ENCODE measurements around the gene ARHGAP9.

ARHGAP9 gene

DNA sequence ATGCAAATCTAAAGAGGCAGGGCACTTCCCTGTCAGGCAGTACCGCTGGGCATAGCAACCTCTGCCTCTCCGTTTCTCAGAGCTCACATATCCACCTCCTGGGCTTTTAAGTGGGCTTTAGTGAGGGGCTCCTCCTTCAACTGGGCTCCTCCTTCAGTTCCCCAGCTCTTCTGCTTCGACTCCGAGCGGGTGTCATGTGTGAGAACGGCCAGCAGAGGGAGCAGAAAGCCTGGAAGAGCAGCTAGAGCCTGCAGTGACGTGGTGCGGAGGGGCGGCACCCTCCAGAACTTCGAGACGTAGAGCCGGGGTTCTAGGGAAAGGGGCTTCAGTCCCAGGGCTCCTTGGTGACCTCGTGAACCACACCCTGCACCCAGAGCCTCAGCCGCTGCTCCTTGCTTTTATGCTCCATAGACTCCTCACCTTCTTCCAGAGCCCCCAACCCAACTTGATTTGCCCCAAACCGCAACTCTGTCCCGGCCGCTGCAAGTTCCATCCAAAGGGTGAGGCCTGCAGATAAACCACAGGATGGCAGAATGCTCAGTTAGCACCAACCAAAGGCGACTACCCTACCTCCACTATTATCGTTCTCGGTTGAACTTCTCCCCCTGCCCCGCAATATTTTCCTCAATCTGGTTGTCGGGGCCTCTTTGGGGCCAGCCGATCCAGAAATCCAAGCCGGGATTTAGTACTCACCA lies 20.5 kb downstream of the ARHGAP9 start (continued):
- TF ChIP-seq, protein P1, sequence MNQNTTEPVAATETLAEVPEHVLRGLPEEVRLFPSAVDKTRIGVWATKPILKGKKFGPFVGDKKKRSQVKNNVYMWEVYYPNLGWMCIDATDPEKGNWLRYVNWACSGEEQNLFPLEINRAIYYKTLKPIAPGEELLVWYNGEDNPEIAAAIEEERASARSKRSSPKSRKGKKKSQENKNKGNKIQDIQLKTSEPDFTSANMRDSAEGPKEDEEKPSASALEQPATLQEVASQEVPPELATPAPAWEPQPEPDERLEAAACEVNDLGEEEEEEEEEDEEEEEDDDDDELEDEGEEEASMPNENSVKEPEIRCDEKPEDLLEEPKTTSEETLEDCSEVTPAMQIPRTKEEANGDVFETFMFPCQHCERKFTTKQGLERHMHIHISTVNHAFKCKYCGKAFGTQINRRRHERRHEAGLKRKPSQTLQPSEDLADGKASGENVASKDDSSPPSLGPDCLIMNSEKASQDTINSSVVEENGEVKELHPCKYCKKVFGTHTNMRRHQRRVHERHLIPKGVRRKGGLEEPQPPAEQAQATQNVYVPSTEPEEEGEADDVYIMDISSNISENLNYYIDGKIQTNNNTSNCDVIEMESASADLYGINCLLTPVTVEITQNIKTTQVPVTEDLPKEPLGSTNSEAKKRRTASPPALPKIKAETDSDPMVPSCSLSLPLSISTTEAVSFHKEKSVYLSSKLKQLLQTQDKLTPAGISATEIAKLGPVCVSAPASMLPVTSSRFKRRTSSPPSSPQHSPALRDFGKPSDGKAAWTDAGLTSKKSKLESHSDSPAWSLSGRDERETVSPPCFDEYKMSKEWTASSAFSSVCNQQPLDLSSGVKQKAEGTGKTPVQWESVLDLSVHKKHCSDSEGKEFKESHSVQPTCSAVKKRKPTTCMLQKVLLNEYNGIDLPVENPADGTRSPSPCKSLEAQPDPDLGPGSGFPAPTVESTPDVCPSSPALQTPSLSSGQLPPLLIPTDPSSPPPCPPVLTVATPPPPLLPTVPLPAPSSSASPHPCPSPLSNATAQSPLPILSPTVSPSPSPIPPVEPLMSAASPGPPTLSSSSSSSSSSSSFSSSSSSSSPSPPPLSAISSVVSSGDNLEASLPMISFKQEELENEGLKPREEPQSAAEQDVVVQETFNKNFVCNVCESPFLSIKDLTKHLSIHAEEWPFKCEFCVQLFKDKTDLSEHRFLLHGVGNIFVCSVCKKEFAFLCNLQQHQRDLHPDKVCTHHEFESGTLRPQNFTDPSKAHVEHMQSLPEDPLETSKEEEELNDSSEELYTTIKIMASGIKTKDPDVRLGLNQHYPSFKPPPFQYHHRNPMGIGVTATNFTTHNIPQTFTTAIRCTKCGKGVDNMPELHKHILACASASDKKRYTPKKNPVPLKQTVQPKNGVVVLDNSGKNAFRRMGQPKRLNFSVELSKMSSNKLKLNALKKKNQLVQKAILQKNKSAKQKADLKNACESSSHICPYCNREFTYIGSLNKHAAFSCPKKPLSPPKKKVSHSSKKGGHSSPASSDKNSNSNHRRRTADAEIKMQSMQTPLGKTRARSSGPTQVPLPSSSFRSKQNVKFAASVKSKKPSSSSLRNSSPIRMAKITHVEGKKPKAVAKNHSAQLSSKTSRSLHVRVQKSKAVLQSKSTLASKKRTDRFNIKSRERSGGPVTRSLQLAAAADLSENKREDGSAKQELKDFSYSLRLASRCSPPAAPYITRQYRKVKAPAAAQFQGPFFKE (tag by site-specific recombination; IDR thresholded peaks at IDR 0.05; ENCODE audit: borderline replicate concordance), result no peak
- TF ChIP-seq ZNF311 (tag by site-specific recombination; IDR thresholded peaks at IDR 0.05; ENCODE audit: borderline replicate concordance) (no peak), ZBTB1 (tag by site-specific recombination; IDR thresholded peaks at IDR 0.05) (0 out of 2 replicates have a peak, but pooled peaks have one; percentile 14), EGR2 (tag by site-specific recombination; IDR thresholded peaks at IDR 0.05; ENCODE audit: low read depth) (no peak), ZNF596 (tag by site-specific recombination; IDR thresholded peaks at IDR 0.05) (no peak), BCL11A (tag by site-specific recombination; IDR thresholded peaks at IDR 0.05; ENCODE audit: low read depth) (0 out of 2 replicates have a peak, but pooled peaks have one; percentile 59), ZNF792 (tag by site-specific recombination; IDR thresholded peaks at IDR 0.05) (no peak), ZNF211 (tag by site-specific recombination; IDR thresholded peaks at IDR 0.05; ENCODE audit: low read depth) (no peak), ZNF10 (tag by site-specific recombination; IDR thresholded peaks at IDR 0.05) (0 out of 2 replicates have a peak, but pooled peaks have one; percentile 21), ZNF266 (tag by site-specific recombination; IDR thresholded peaks at IDR 0.05; ENCODE audit: low read depth) (no peak), ZNF248 (tag by site-specific recombination; IDR thresholded peaks at IDR 0.05) (no peak), ZSCAN23 (tag by site-specific recombination; IDR thresholded peaks at IDR 0.05) (0 out of 2 replicates have a peak, but pooled peaks have one; percentile 21), ZNF664 (tag by site-specific recombination; IDR thresholded peaks at IDR 0.05) (no peak), ZXDB (tag by site-specific recombination; IDR thresholded peaks at IDR 0.05) (peak; percentile 47; the same call in 1 of the 2 replicates), ZNF585B (tag by site-specific recombination; IDR thresholded peaks at IDR 0.05) (no peak), RBAK (tag by site-specific recombination; IDR thresholded peaks at IDR 0.05) (no peak), ZIC2 (tag by site-specific recombination; IDR thresholded peaks at IDR 0.05) (no peak; the same call in 1 of the 2 replicates), ZNF626 (tag by site-specific recombination; IDR thresholded peaks at IDR 0.05) (no peak), ZNF341 (tag by site-specific recombination; IDR thresholded peaks at IDR 0.05; ENCODE audit: low read depth) (peak; percentile 62)
- TF ChIP-seq, protein P2, sequence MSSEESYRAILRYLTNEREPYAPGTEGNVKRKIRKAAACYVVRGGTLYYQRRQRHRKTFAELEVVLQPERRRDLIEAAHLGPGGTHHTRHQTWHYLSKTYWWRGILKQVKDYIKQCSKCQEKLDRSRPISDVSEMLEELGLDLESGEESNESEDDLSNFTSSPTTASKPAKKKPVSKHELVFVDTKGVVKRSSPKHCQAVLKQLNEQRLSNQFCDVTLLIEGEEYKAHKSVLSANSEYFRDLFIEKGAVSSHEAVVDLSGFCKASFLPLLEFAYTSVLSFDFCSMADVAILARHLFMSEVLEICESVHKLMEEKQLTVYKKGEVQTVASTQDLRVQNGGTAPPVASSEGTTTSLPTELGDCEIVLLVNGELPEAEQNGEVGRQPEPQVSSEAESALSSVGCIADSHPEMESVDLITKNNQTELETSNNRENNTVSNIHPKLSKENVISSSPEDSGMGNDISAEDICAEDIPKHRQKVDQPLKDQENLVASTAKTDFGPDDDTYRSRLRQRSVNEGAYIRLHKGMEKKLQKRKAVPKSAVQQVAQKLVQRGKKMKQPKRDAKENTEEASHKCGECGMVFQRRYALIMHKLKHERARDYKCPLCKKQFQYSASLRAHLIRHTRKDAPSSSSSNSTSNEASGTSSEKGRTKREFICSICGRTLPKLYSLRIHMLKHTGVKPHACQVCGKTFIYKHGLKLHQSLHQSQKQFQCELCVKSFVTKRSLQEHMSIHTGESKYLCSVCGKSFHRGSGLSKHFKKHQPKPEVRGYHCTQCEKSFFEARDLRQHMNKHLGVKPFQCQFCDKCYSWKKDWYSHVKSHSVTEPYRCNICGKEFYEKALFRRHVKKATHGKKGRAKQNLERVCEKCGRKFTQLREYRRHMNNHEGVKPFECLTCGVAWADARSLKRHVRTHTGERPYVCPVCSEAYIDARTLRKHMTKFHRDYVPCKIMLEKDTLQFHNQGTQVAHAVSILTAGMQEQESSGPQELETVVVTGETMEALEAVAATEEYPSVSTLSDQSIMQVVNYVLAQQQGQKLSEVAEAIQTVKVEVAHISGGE (tag by site-specific recombination; conservative IDR thresholded peaks at IDR 0.05; ENCODE audit: low read depth), result 0 out of 2 replicates have a peak, but pooled peaks have one; percentile 23
- TF ChIP-seq, protein P3, sequence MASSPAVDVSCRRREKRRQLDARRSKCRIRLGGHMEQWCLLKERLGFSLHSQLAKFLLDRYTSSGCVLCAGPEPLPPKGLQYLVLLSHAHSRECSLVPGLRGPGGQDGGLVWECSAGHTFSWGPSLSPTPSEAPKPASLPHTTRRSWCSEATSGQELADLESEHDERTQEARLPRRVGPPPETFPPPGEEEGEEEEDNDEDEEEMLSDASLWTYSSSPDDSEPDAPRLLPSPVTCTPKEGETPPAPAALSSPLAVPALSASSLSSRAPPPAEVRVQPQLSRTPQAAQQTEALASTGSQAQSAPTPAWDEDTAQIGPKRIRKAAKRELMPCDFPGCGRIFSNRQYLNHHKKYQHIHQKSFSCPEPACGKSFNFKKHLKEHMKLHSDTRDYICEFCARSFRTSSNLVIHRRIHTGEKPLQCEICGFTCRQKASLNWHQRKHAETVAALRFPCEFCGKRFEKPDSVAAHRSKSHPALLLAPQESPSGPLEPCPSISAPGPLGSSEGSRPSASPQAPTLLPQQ (tag by site-specific recombination; IDR thresholded peaks at IDR 0.05), result peak; percentile 57
- TF ChIP-seq, protein P4, sequence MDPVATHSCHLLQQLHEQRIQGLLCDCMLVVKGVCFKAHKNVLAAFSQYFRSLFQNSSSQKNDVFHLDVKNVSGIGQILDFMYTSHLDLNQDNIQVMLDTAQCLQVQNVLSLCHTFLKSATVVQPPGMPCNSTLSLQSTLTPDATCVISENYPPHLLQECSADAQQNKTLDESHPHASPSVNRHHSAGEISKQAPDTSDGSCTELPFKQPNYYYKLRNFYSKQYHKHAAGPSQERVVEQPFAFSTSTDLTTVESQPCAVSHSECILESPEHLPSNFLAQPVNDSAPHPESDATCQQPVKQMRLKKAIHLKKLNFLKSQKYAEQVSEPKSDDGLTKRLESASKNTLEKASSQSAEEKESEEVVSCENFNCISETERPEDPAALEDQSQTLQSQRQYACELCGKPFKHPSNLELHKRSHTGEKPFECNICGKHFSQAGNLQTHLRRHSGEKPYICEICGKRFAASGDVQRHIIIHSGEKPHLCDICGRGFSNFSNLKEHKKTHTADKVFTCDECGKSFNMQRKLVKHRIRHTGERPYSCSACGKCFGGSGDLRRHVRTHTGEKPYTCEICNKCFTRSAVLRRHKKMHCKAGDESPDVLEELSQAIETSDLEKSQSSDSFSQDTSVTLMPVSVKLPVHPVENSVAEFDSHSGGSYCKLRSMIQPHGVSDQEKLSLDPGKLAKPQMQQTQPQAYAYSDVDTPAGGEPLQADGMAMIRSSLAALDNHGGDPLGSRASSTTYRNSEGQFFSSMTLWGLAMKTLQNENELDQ (tag by site-specific recombination; IDR thresholded peaks at IDR 0.05; ENCODE audit: low read depth), result no peak
- TF ChIP-seq, protein P5, sequence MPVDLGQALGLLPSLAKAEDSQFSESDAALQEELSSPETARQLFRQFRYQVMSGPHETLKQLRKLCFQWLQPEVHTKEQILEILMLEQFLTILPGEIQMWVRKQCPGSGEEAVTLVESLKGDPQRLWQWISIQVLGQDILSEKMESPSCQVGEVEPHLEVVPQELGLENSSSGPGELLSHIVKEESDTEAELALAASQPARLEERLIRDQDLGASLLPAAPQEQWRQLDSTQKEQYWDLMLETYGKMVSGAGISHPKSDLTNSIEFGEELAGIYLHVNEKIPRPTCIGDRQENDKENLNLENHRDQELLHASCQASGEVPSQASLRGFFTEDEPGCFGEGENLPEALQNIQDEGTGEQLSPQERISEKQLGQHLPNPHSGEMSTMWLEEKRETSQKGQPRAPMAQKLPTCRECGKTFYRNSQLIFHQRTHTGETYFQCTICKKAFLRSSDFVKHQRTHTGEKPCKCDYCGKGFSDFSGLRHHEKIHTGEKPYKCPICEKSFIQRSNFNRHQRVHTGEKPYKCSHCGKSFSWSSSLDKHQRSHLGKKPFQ (tag by site-specific recombination; IDR thresholded peaks at IDR 0.05), result no peak

Measured in HEK293 (cell line).